SK-N-MC (cell line): ENCODE data around the gene MAGI2.

Source experiments
- EZH2 ChIP-seq: fragments of 200-600 bp; sonication (generic); IDR thresholded peaks from one replicate; pipeline ENCODE4 v1.6.1; 2017; ENCODE audit warnings: antibody characterized with exemption
- FOXP2 ChIP-seq: optimal IDR thresholded peaks from 2 replicates; pipeline ENCODE3; 2011; ENCODE audit warnings: mild to moderate bottlenecking, moderate library complexity; ENCODE audit not compliant: insufficient read depth; ENCODE audit errors: extremely low read length, control extremely low read depth
- POLR2AphosphoS5 ChIP-seq: IDR thresholded peaks from 2 replicates; pipeline ENCODE4 v1.6.1; 2012; ENCODE audit warnings: mild to moderate bottlenecking, low read depth, low read length, borderline replicate concordance

DNA sequence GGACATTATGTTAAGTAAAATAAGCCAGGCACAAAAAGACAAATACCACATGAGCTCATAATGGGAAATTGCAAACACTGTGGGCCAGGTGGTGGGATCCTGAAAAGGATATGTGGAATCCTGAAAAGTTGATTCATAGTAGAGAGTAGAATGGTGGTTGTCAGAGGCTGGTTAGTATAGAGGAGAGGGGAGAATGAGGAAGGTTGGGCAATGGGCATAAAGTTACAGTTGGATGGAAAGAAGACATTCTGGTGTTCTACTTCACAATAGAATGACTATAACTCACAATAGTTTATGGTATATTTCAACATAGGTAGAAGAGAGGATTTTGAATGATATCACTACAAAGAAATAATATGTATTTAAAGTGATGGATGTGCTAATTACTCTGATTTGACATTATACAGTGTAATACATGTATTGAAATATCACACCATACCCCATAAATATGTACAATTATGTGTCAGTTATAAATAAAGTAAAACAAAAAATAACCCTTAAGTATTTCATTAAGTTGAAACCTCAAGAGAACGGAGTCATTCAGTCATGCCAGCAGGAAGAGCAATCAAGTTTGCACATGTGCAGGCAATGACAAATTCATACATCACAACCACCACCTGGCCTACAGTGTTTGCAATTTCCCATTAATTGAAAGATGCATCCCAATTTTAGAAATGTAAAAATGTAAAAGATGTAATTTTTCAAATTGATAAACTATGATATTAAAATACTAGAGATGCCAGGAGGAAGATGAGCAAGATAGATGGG lies 156.7 kb downstream of the MAGI2 start:
- TF ChIP-seq POLR2AphosphoS5 = no peak
- TF ChIP-seq EZH2 = no peak
- no peak for TF ChIP-seq FOXP2
